K562 (cell line): ENCODE measurements around the gene ANKRD61. TPM values are rescaled to one million over a fixed set of nuclear protein-coding genes. Genes with fewer than 3 reads are reported as not detected.
"Not testable (repeated sequence)": the region's sequence is repeated elsewhere in the genome, so short reads cannot be mapped to it uniquely, and the experiment has no call there.

Experiments
- ATAC-seq: fragments of 200-7000 bp; cut with Tn5 transposase; 3 replicates; pipeline ENCODE4 v1.9.1; 2020; ENCODE audit warnings: moderate library complexity
- BruUV-seq: library from RNA; stranded (reverse); fragments of 400-500 nt; replicated peaks from 2 replicates; lab custom pipeline; 2021; lab: Mats Ljungman, UMichigan
- CTCF ChIA-PET: fragments of 300-600 bp; formaldehyde crosslinking; extraction: SDS; loops from one replicate; lab custom pipeline; 2021; ENCODE audit warnings: low intra/inter-chr PET ratio; lab: Yijun Ruan, JAX
- POLR2A ChIA-PET: fragments of 300-600, 350-650 bp; sonication (Branson Sonifier 250); formaldehyde crosslinking; extraction: SDS; loops from one replicate; lab custom pipeline; 2021; ENCODE audit warnings: antibody characterized with exemption, inconsistent platforms; lab: Yijun Ruan, JAX
- DNase-seq, 4 experiments: peaks; one replicate each; pipeline versions ENCODE4 v3.0.0 to v3.0.0-alpha.2; 2011 to 2018; ENCODE audit warnings: low spot score in 3 of 4, mixed read lengths in 3 of 4; ENCODE audit errors: extremely low read depth in 1 of 4
- FAIRE-seq: peaks from 2 replicates; lab custom pipeline; 2011; peaks lifted over from hg19 to GRCh38; lab: Jason Lieb, UNC
- H2AFZ ChIP-seq: 2 replicates; pipeline ENCODE4 v1.6.0; 2011; ENCODE audit warnings: low read depth, low read length, control low read depth, inconsistent platforms
- H3K27ac ChIP-seq: fragments of 200-600 bp; 3 replicates; pipeline ENCODE4 v1.8.0; 2011; ENCODE audit warnings: low read depth, mild to moderate bottlenecking, control low read depth, inconsistent platforms, low read length, moderate library complexity, mixed read lengths; ENCODE audit errors: extremely low read depth
- H3K27me3 ChIP-seq, 2 experiments: fragments of 300-600 bp in 1 of 2; 2 replicates in 1 of 2; 3 replicates in 1 of 2; pipeline versions ENCODE4 v1.6.0 to v1.8.0; 2011; ENCODE audit warnings: inconsistent platforms in 2 of 2, low read length in 2 of 2, mild to moderate bottlenecking in 1 of 2, mixed read lengths in 1 of 2, moderate library complexity in 1 of 2; ENCODE audit not compliant: control insufficient read depth in 2 of 2, insufficient read depth in 2 of 2
- H3K36me3 ChIP-seq: fragments of 300-600 bp; 3 replicates; pipeline ENCODE4 v1.8.0; 2011; ENCODE audit warnings: mild to moderate bottlenecking, low read length, inconsistent platforms; ENCODE audit not compliant: control insufficient read depth, insufficient read depth
- H3K4me1 ChIP-seq, 2 experiments: fragments of 200-600 bp in 1 of 2; replicated peaks in 1 of 2; 2 replicates in 1 of 2; 3 replicates in 1 of 2; pipeline versions ENCODE4 v1.5.1 to v1.8.0; 2011; ENCODE audit warnings: inconsistent platforms in 2 of 2, low read length in 2 of 2, mild to moderate bottlenecking in 1 of 2, mixed read lengths in 1 of 2, moderate library complexity in 1 of 2; ENCODE audit not compliant: control insufficient read depth in 2 of 2, insufficient read depth in 2 of 2
- H3K4me2 ChIP-seq: 2 replicates; pipeline ENCODE4 v1.6.1; 2011; ENCODE audit warnings: low read length, control low read depth, inconsistent platforms, mixed read lengths; ENCODE audit not compliant: insufficient read depth
- H3K4me3 ChIP-seq: fragments of 200-600 bp; sonication (generic), shearing (Covaris generic); 2 replicates; pipeline ENCODE4 v1.5.1; 2016; ENCODE audit warnings: control low read depth, inconsistent platforms
- H3K79me2 ChIP-seq: fragments of 200-600 bp; 3 replicates; pipeline ENCODE4 v1.8.0; 2011; ENCODE audit warnings: low read length, inconsistent platforms; ENCODE audit not compliant: control insufficient read depth, insufficient read depth
- H3K9ac ChIP-seq, 2 experiments: 2 replicates each; pipeline versions ENCODE4 v1.6.0 to v1.6.1; 2011; ENCODE audit warnings: low read depth in 2 of 2, low read length in 2 of 2, control low read depth in 1 of 2, inconsistent platforms in 1 of 2, mild to moderate bottlenecking in 1 of 2, mixed read lengths in 1 of 2; ENCODE audit not compliant: insufficient read depth in 1 of 2
- H3K9me1 ChIP-seq: one replicate; pipeline ENCODE4 v1.6.0; 2011; ENCODE audit warnings: inconsistent platforms, mild to moderate bottlenecking, low read length, moderate library complexity; ENCODE audit not compliant: control insufficient read depth, insufficient read depth
- H3K9me3 ChIP-seq: replicated peaks from 2 replicates; pipeline ENCODE4 v1.5.1; 2011; ENCODE audit warnings: low read depth, low read length, inconsistent platforms; ENCODE audit not compliant: control insufficient read depth, insufficient read depth
- H4K20me1 ChIP-seq: replicated peaks from 2 replicates; pipeline ENCODE4 v1.6.1; 2011; ENCODE audit warnings: low read length, inconsistent platforms, mixed read lengths; ENCODE audit not compliant: control insufficient read depth, insufficient read depth
- WGBS: fragments of 100-300 bp; shearing (Covaris generic); methylation state at CpG from one replicate; pipeline ENCODE4 v1.1.6; 2016; ENCODE audit warnings: low coverage, mixed read lengths; ENCODE audit not compliant: insufficient coverage; ENCODE audit errors: missing lambda C conversion rate; 5-methylcytosine and 5-hydroxymethylcytosine counted together
- in situ Hi-C: fragments of 300-500 bp; cut with MboI; formaldehyde crosslinking; loops from 4 replicates; pipeline ENCODE4 v1.15.0; 2018; ENCODE audit warnings: inconsistent platforms, mixed read lengths
- intact Hi-C: fragments of 100-400 bp; cut with micrococcal nuclease; formaldehyde crosslinking; loops from 2 replicates; pipeline ENCODE4 v1.14.2; 2022
- polyA plus RNA-seq, 8 experiments: library from polyadenylated mRNA; depleted of rRNA in 4 of 8; stranded (reverse) in 5 of 8; unstranded in 3 of 8; fragments of >200 nt; fragmentation: Nextera tagmentation in 2 of 8; fragmentation: Illumina TruSeq in 1 of 8; extraction: Ambion mirVana in 2 of 8; extraction: Trizol in 1 of 8; gene quantifications; 2 replicates each; pipeline versions ENCODE4 v1.2.1 to v1.2.3, GENCODE V29; 2011 to 2014; ENCODE audit warnings: inconsistent platforms in 1 of 8, missing spikeins in 1 of 8
- total RNA-seq, 7 experiments: library from RNA; depleted of rRNA in 6 of 7; stranded (reverse); fragments of >200 nt in 6 of 7; fragmentation: Illumina TruSeq in 2 of 7; extraction: Trizol in 2 of 7; gene quantifications; 2 replicates each; pipeline versions ENCODE4 v1.2.1 to v1.2.3, GENCODE V29; 2011 to 2021; ENCODE audit warnings: low replicate concordance in 1 of 7
- TF ChIP-seq, protein P1 (sequence below): fragments of 200-600 bp; sonication (generic); IDR thresholded peaks from one replicate; pipeline ENCODE4 v1.6.1; 2012; ENCODE audit warnings: mild to moderate bottlenecking, low read depth, low read length, inconsistent platforms
- TF ChIP-seq, protein P2 (sequence below): fragments of 250-450 bp; sonication (Bioruptor Pico); IDR thresholded peaks from 2 replicates; pipeline ENCODE4 v1.8.0; 2021; ENCODE audit warnings: moderate library complexity, mild to moderate bottlenecking, inconsistent platforms
- TF ChIP-seq, protein P3 (sequence below), 2 experiments: fragments of 450-650 bp in 1 of 2; sonication (generic) in 1 of 2; formaldehyde crosslinking; conservative IDR thresholded peaks; 2 replicates each; pipeline versions ENCODE4 v1.4.0 to v1.8.1; 2020 to 2022; ENCODE audit warnings: mild to moderate bottlenecking in 1 of 2, missing genetic modification reagents in 1 of 2

Gene ANKRD61
- total and polyA plus RNA-seq, 9 of the 15 experiments (the other 6 are each of a cell fraction or from before 2014, with no cell fraction given): 0.08 to 0.11 (median 0.09) TPM; not detected in 5

DNA sequence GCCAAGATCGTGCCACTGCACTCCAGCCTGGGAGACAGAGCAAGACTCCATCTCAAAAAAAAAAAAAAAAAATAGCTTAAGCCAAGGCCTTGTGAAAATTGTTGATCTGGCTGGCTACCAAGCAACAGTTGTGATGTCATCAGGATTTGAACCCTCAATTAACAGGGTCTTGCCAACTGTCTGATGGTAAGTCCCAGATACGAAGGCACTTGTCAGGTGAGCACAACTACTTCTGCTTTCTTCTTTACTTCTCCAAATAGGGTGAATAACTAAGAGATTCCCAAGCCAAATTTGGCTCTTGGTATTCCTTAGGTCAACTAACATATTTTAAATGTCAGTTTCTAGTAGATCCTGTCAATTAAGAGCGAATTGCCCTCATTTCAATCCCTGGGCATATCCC is 47.4 kb downstream of the ANKRD61 start (continued):
- TF ChIP-seq, protein P1, sequence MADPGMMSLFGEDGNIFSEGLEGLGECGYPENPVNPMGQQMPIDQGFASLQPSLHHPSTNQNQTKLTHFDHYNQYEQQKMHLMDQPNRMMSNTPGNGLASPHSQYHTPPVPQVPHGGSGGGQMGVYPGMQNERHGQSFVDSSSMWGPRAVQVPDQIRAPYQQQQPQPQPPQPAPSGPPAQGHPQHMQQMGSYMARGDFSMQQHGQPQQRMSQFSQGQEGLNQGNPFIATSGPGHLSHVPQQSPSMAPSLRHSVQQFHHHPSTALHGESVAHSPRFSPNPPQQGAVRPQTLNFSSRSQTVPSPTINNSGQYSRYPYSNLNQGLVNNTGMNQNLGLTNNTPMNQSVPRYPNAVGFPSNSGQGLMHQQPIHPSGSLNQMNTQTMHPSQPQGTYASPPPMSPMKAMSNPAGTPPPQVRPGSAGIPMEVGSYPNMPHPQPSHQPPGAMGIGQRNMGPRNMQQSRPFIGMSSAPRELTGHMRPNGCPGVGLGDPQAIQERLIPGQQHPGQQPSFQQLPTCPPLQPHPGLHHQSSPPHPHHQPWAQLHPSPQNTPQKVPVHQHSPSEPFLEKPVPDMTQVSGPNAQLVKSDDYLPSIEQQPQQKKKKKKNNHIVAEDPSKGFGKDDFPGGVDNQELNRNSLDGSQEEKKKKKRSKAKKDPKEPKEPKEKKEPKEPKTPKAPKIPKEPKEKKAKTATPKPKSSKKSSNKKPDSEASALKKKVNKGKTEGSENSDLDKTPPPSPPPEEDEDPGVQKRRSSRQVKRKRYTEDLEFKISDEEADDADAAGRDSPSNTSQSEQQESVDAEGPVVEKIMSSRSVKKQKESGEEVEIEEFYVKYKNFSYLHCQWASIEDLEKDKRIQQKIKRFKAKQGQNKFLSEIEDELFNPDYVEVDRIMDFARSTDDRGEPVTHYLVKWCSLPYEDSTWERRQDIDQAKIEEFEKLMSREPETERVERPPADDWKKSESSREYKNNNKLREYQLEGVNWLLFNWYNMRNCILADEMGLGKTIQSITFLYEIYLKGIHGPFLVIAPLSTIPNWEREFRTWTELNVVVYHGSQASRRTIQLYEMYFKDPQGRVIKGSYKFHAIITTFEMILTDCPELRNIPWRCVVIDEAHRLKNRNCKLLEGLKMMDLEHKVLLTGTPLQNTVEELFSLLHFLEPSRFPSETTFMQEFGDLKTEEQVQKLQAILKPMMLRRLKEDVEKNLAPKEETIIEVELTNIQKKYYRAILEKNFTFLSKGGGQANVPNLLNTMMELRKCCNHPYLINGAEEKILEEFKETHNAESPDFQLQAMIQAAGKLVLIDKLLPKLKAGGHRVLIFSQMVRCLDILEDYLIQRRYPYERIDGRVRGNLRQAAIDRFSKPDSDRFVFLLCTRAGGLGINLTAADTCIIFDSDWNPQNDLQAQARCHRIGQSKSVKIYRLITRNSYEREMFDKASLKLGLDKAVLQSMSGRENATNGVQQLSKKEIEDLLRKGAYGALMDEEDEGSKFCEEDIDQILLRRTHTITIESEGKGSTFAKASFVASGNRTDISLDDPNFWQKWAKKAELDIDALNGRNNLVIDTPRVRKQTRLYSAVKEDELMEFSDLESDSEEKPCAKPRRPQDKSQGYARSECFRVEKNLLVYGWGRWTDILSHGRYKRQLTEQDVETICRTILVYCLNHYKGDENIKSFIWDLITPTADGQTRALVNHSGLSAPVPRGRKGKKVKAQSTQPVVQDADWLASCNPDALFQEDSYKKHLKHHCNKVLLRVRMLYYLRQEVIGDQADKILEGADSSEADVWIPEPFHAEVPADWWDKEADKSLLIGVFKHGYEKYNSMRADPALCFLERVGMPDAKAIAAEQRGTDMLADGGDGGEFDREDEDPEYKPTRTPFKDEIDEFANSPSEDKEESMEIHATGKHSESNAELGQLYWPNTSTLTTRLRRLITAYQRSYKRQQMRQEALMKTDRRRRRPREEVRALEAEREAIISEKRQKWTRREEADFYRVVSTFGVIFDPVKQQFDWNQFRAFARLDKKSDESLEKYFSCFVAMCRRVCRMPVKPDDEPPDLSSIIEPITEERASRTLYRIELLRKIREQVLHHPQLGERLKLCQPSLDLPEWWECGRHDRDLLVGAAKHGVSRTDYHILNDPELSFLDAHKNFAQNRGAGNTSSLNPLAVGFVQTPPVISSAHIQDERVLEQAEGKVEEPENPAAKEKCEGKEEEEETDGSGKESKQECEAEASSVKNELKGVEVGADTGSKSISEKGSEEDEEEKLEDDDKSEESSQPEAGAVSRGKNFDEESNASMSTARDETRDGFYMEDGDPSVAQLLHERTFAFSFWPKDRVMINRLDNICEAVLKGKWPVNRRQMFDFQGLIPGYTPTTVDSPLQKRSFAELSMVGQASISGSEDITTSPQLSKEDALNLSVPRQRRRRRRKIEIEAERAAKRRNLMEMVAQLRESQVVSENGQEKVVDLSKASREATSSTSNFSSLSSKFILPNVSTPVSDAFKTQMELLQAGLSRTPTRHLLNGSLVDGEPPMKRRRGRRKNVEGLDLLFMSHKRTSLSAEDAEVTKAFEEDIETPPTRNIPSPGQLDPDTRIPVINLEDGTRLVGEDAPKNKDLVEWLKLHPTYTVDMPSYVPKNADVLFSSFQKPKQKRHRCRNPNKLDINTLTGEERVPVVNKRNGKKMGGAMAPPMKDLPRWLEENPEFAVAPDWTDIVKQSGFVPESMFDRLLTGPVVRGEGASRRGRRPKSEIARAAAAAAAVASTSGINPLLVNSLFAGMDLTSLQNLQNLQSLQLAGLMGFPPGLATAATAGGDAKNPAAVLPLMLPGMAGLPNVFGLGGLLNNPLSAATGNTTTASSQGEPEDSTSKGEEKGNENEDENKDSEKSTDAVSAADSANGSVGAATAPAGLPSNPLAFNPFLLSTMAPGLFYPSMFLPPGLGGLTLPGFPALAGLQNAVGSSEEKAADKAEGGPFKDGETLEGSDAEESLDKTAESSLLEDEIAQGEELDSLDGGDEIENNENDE: no peak
- TF ChIP-seq, protein P2, sequence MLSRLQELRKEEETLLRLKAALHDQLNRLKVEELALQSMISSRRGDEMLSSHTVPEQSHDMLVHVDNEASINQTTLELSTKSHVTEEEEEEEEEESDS (CRISPR knock-in tag): no peak
- TF ChIP-seq, protein P3, sequence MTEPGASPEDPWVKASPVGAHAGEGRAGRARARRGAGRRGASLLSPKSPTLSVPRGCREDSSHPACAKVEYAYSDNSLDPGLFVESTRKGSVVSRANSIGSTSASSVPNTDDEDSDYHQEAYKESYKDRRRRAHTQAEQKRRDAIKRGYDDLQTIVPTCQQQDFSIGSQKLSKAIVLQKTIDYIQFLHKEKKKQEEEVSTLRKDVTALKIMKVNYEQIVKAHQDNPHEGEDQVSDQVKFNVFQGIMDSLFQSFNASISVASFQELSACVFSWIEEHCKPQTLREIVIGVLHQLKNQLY (CRISPR knock-in tag; conservative IDR thresholded peaks at IDR 0.05): no peak

DNA sequence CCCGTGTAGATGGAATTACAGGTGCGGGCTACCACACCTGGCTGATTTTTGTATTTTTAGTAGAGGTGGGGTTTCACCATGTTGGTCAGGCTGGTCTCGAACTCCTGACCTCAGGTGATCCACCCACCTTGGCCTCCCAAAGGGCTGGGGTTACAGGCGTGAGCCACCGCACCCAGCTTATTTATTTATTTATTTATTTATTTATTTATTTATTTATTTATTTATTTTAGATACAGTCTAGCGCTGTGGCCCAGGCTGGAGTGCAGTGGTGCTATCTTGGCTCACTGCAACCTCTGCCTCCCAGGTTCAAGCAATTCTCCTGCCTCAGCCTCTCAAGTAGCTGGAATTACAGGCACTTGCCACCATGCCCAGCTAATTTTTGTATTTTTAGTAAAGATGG is 51.9 kb downstream of the ANKRD61 start:
- H3K36me3 ChIP-seq, H4K20me1 ChIP-seq, DNase-seq, H3K9me3 ChIP-seq, H3K4me2 ChIP-seq, H3K27ac ChIP-seq, BruUV-seq, H3K27me3 ChIP-seq, in situ Hi-C loops, H3K79me2 ChIP-seq, H3K4me3 ChIP-seq, FAIRE-seq, H2AFZ ChIP-seq, ATAC-seq, intact Hi-C loops, POLR2A ChIA-PET, CTCF ChIA-PET, H3K9me1 ChIP-seq, H3K9ac ChIP-seq: not testable (repeated sequence)
- H3K4me1 ChIP-seq: peaks cover 0 to 12% of the 10 kb centered on the region in 2 experiments; a peak in 2 of 5 replicates
- 90% methylated on average over 6 of the region's 6 CpGs for WGBS
